IPS-18a (cell line): ENCODE data around the gene WNT9A.

Experiments used
- H3K27ac ChIP-seq: one replicate; pipeline ENCODE4 v1.5.1; 2013; ENCODE audit warnings: low read length
- H3K27me3 ChIP-seq: one replicate; pipeline ENCODE4 v1.6.1; 2013; ENCODE audit warnings: mild to moderate bottlenecking, low read length; ENCODE audit not compliant: control insufficient read depth, insufficient read depth
- H3K36me3 ChIP-seq: one replicate; pipeline ENCODE4 v1.6.1; 2013; ENCODE audit warnings: low read depth, low read length; ENCODE audit not compliant: control insufficient read depth
- H3K4me1 ChIP-seq: one replicate; pipeline ENCODE4 v1.6.1; 2013; ENCODE audit warnings: low read depth, low read length; ENCODE audit not compliant: control insufficient read depth
- H3K4me3 ChIP-seq: one replicate; pipeline ENCODE4 v1.5.1; 2013; ENCODE audit warnings: low read length
- H3K9ac ChIP-seq: one replicate; pipeline ENCODE4 v1.6.1; 2013; ENCODE audit warnings: mild to moderate bottlenecking, low read length, moderate library complexity
- H3K9me3 ChIP-seq: one replicate; pipeline ENCODE4 v1.6.1; 2013; ENCODE audit warnings: low read depth, low read length; ENCODE audit not compliant: control insufficient read depth

Gene WNT9A

GRCh38 chr1:227937031-227937837, 10.5 kb downstream of the WNT9A start:
- Histone ChIP-seq H3K9me3 (no peaks in the 10 kb centered on the region), H3K27ac (no peak overlapping the region), H3K27me3 (no peaks in the 10 kb centered on the region), H3K4me1 (no peaks in the 10 kb centered on the region), H3K4me3 (no peak overlapping the region), H3K36me3 (no peaks in the 10 kb centered on the region), H3K9ac (no peak overlapping the region)

- H3K9ac ChIP-seq, result no peak overlapping the region
- no peak overlapping the region for H3K4me3 ChIP-seq
- no peaks in the 10 kb centered on the region for H3K36me3 ChIP-seq
- no peaks in the 10 kb centered on the region for H3K9me3 ChIP-seq
- no peak overlapping the region for H3K27ac ChIP-seq
- no peaks in the 10 kb centered on the region for H3K4me1 ChIP-seq
- H3K27me3 ChIP-seq, result no peaks in the 10 kb centered on the region
Observed at GRCh38 chr1:227935826-227936225, 11.9 kb downstream of the WNT9A start.

DNA sequence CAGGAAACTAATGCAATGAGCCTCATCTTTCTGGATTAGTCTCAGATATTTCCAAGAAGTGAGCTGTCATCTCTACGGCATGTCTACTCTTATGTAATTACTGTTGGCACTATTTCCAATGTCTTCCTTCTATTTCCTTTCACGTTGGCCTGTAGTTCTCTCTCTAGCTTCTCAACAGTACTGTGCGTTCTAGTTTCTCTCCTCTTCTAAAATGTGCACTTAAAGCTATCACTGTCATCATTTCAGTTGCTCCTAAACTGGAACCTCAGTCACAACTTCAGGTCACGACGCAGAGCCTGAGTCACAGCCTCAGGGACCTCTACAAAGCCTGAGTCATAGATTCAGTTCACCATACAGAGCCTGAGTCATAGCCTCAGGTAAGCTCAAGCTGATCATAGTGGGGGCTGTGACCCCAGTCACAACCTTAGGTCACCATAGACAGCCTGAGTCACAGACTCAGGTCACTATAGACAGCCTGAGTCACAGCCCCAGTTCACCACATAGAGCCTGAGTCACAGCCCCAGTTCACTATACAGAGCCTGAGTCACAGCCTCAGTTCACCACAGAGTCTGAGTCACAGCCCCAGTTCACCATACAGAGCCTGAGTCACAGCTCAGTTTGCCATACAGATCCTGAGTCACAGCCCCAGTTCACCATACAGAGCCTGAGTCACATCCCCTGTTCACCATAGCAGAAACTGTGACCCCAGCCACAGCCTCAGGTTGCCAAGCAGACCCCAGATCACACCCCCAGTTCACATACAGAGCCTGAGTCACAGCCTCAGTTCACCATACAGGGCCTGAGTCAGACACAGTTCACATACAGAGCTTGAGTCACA, 13.0 kb downstream of the WNT9A start:
- Histone ChIP-seq H3K27ac (no peak overlapping the region), H3K9ac (no peak overlapping the region), H3K27me3 (no peaks in the 10 kb centered on the region), H3K36me3 (no peaks in the 10 kb centered on the region), H3K4me3 (no peak overlapping the region), H3K9me3 (no peaks in the 10 kb centered on the region), H3K4me1 (no peaks in the 10 kb centered on the region)

- no peak overlapping the region for H3K4me3 ChIP-seq
- no peak overlapping the region for H3K9ac ChIP-seq
- H3K27ac ChIP-seq, result no peak overlapping the region
- no peaks in the 10 kb centered on the region for H3K9me3 ChIP-seq
- no peaks in the 10 kb centered on the region for H3K4me1 ChIP-seq
- no peaks in the 10 kb centered on the region for H3K36me3 ChIP-seq
- no peaks in the 10 kb centered on the region for H3K27me3 ChIP-seq
Observed at GRCh38 chr1:227929751-227930472, 17.8 kb downstream of the WNT9A start.

- Histone ChIP-seq H3K36me3 (no peaks in the 10 kb centered on the region), H3K9ac (no peak overlapping the region), H3K27me3 (no peaks in the 10 kb centered on the region), H3K27ac (no peak overlapping the region), H3K4me3 (no peak overlapping the region), H3K9me3 (no peaks in the 10 kb centered on the region), H3K4me1 (no peaks in the 10 kb centered on the region)
Observed at GRCh38 chr1:227928811-227929375, 18.8 kb downstream of the WNT9A start.

DNA sequence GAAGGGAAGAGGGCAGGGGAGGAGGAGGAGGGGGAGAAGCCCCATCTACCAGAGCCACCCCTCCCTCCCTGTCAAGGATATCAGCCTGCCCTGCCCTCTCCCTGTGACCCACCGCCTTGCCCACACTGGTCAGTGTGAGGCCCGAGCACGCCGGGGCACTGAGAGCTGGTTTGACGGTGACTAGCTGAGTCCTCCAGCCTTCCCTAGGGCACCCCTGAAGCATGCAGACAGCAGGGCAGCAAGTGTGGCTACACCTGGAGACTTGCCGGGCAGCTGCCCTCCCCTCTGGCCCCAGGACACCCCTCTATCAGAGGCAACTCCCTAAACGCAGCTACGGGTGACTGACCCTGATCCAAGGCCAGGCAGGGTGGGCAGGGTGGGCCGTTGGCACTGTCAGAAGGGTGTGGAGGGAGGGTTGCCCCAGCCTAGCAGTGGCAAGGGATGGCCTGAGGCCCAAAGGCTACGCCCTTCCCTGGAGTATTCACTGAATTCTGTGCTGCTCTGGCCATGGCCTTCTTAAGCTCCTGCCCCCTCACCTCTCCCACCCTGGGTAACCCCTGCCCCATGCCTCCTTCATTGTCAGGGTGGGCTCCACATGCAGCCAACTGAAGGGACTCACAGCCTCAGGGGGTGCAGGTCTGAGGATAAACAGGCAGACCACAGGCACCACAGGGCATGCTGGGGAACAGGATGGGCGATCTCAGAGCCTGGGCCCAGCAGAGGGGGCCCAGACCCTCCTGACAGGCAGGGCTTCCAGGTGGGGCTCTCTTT, 19.6 kb downstream of the WNT9A start:
- no peak overlapping the region for H3K9ac ChIP-seq
- no peaks in the 10 kb centered on the region for H3K9me3 ChIP-seq
- H3K27ac ChIP-seq, result no peak overlapping the region
- H3K36me3 ChIP-seq, result no peaks in the 10 kb centered on the region
- H3K4me1 ChIP-seq, result no peaks in the 10 kb centered on the region
- no peaks in the 10 kb centered on the region for H3K27me3 ChIP-seq
- H3K4me3 ChIP-seq, result no peak overlapping the region

GRCh38 chr1:227926896-227927885, 20.5 kb downstream of the WNT9A start:
- Histone ChIP-seq H3K4me3 (no peak overlapping the region), H3K27ac (no peak overlapping the region)

DNA sequence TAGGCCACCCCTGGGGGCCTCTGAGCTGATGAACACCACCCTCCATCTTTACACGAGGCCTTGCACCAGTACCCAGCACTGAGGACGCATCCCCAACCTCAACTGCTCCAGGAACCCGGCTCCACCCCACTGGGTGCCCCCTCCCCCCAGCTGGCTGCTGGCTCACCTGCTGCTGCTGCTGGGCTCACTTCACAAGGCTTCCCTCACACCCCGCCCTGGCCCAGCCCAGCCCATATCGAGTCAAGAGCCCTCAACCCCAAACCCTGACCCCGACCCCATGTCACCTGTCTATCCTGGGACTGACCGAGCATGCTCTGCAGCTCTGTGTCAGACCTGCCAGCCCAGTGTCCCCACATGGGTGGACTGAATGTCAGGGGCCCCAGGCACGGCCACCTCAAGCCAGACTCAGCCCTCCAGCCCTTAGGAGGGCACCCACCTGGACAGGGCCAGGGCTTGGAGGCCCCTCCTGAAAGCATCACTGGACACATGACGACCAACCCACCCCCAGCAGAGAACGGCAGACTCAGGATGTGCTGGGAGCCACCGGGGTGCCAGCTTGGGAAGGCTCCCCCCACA, 21.4 kb downstream of the WNT9A start:
- no peaks in the 10 kb centered on the region for H3K27me3 ChIP-seq
- no peak overlapping the region for H3K27ac ChIP-seq
- H3K4me1 ChIP-seq, result no peaks in the 10 kb centered on the region
- no peaks in the 10 kb centered on the region for H3K36me3 ChIP-seq
- H3K9ac ChIP-seq, result no peak overlapping the region
- no peak overlapping the region for H3K4me3 ChIP-seq
- no peaks in the 10 kb centered on the region for H3K9me3 ChIP-seq

More at GRCh38 chr1:227926896-227927885, 20.5 kb downstream of the WNT9A start:
- H3K4me1 ChIP-seq, result no peaks in the 10 kb centered on the region
- no peak overlapping the region for H3K9ac ChIP-seq
- H3K27me3 ChIP-seq, result no peaks in the 10 kb centered on the region
- H3K36me3 ChIP-seq, result no peaks in the 10 kb centered on the region
- no peaks in the 10 kb centered on the region for H3K9me3 ChIP-seq

DNA sequence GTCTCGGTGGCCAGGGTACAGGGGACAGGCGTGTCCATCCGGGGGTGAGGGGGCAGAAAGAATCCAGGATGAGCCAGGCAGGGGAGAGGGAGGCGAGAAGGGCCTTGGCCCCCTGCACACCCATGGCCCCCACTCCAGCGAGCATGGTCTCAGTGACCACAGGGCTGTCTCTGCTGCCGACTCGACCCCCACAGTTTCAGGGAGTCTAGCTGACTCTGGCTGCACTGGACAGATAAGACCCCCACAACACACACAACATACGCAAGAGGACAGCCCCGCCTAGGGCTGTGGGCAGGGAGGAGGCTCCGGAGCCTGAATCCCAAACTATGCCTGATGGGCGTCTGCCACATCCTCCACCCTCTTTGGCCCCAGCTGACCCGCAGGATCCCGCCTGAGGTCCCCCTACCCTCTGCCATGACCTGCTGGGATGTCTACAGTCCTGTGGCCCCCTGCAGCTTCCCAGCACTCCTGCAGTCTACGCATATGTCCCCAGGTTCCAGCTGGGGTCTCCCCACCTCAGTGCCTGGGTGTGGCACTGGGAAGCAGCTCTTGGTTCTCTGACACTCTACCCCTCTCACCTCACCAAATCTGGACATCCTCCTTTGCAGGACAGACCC, 22.0 kb downstream of the WNT9A start:
- Histone ChIP-seq H3K36me3 (no peaks in the 10 kb centered on the region), H3K9me3 (no peaks in the 10 kb centered on the region), H3K9ac (no peak overlapping the region), H3K27me3 (no peaks in the 10 kb centered on the region), H3K4me1 (no peaks in the 10 kb centered on the region), H3K4me3 (no peak overlapping the region), H3K27ac (no peak overlapping the region)
